GM23338 (cell line): ENCODE measurements around the gene ST6GALNAC4. TPM values are rescaled to one million over a fixed set of nuclear protein-coding genes. Genes with fewer than 3 reads are reported as not detected.

Experiments used
- ATAC-seq: fragments of 200-7000 bp; cut with Tn5 transposase; 3 replicates; pipeline ENCODE4 v1.9.1; 2020
- DNase-seq: peaks from one replicate; pipeline ENCODE4 v3.0.0-alpha.2; 2015; ENCODE audit warnings: low spot score
- H2AFZ ChIP-seq: fragments of 200-600 bp; sonication (generic); 2 replicates; pipeline ENCODE4 v1.8.0; 2016; ENCODE audit warnings: antibody characterized with exemption, mild to moderate bottlenecking, moderate library complexity
- H3F3A ChIP-seq: fragments of 200-600 bp; sonication (generic); replicated peaks from 2 replicates; pipeline ENCODE4 v1.8.0; 2017; ENCODE audit warnings: antibody characterized with exemption, mixed run types, low read depth
- H3K27ac ChIP-seq: fragments of 200-600 bp; sonication (generic); 2 replicates; pipeline ENCODE4 v1.6.1; 2016; ENCODE audit warnings: low read depth
- H3K27me3 ChIP-seq: fragments of 200-600 bp; sonication (generic); 2 replicates; pipeline ENCODE4 v1.8.0; 2016; ENCODE audit warnings: mild to moderate bottlenecking, mixed run types, moderate library complexity; ENCODE audit not compliant: insufficient read depth
- H3K36me3 ChIP-seq: fragments of 200-600 bp; sonication (generic); 2 replicates; pipeline ENCODE4 v1.8.0; 2016; ENCODE audit warnings: mild to moderate bottlenecking; ENCODE audit not compliant: insufficient read depth
- H3K4me1 ChIP-seq: fragments of 200-600 bp; sonication (generic); 2 replicates; pipeline ENCODE4 v1.8.0; 2016; ENCODE audit warnings: mild to moderate bottlenecking, moderate library complexity; ENCODE audit not compliant: insufficient read depth
- H3K4me2 ChIP-seq: fragments of 200-600 bp; sonication (generic); 2 replicates; pipeline ENCODE4 v1.7.1; 2017; ENCODE audit warnings: mixed run types
- H3K4me3 ChIP-seq: fragments of 200-600 bp; sonication (generic); 2 replicates; pipeline ENCODE4 v1.6.1; 2016; ENCODE audit warnings: mixed run types
- H3K79me2 ChIP-seq: fragments of 200-600 bp; sonication (generic); replicated peaks from 2 replicates; pipeline ENCODE4 v1.8.0; 2017; ENCODE audit warnings: mild to moderate bottlenecking; ENCODE audit not compliant: insufficient read depth
- H3K9me2 ChIP-seq: fragments of 200-600 bp; sonication (generic); 2 replicates; pipeline ENCODE4 v1.8.0; 2017; ENCODE audit not compliant: insufficient read depth
- H4K20me1 ChIP-seq: fragments of 200-600 bp; sonication (generic); replicated peaks from 2 replicates; pipeline ENCODE4 v1.8.0; 2017; ENCODE audit warnings: mild to moderate bottlenecking; ENCODE audit not compliant: insufficient read depth
- H3K27ac Mint-ChIP-seq: 2 replicates; pipeline ENCODE4 v1.8.0; 2020; ENCODE audit warnings: inconsistent platforms, mild to moderate bottlenecking, moderate library complexity, mixed read lengths
- H3K27me3 Mint-ChIP-seq: 3 replicates; pipeline ENCODE4 v1.8.0; 2022; ENCODE audit warnings: low read depth, mild to moderate bottlenecking, moderate library complexity, mixed read lengths, inconsistent platforms; ENCODE audit not compliant: insufficient read depth, poor library complexity
- H3K36me3 Mint-ChIP-seq: 3 replicates; pipeline ENCODE4 v1.8.0; 2021; ENCODE audit warnings: low read depth, mild to moderate bottlenecking, inconsistent platforms, moderate library complexity, mixed read lengths
- H3K4me1 Mint-ChIP-seq: 3 replicates; pipeline ENCODE4 v1.8.0; 2020; ENCODE audit warnings: mild to moderate bottlenecking, inconsistent platforms, mixed read lengths
- H3K4me3 Mint-ChIP-seq: 3 replicates; pipeline ENCODE4 v1.8.0; 2021; ENCODE audit warnings: moderate library complexity, mild to moderate bottlenecking, inconsistent platforms, mixed read lengths
- H3K9me3 Mint-ChIP-seq: 3 replicates; pipeline ENCODE4 v1.8.0; 2020; ENCODE audit warnings: moderate library complexity, mild to moderate bottlenecking, inconsistent platforms, mixed read lengths
- CREB1 ChIP-seq: fragments of 250-450 bp; sonication (Bioruptor Pico); IDR thresholded peaks from 2 replicates; pipeline ENCODE4 v1.5.0; 2020; ENCODE audit warnings: low read depth, mild to moderate bottlenecking, moderate library complexity
- CTCF ChIP-seq, 2 experiments: fragments of 200-600 bp in 1 of 2; sonication (generic) in 1 of 2; conservative IDR thresholded peaks; 2 replicates each; pipeline versions ENCODE4 v1.5.1 to v1.6.1; 2016 to 2017; ENCODE audit warnings: antibody characterized with exemption in 2 of 2, low read depth in 2 of 2, mild to moderate bottlenecking in 2 of 2, moderate library complexity in 1 of 2
- EZH2 ChIP-seq: fragments of 200-600 bp; sonication (generic); IDR thresholded peaks from one replicate; pipeline ENCODE4 v1.8.0; 2017; ENCODE audit warnings: antibody characterized with exemption, mild to moderate bottlenecking, low read depth; ENCODE audit not compliant: unreplicated experiment
- EZH2phosphoT487 ChIP-seq: fragments of 200-600 bp; sonication (generic); IDR thresholded peaks from one replicate; pipeline ENCODE4 v1.8.1; 2018; ENCODE audit warnings: antibody characterized with exemption; ENCODE audit not compliant: unreplicated experiment
- JUNB ChIP-seq: IDR thresholded peaks from one replicate; pipeline ENCODE4 v1.6.1; 2016; ENCODE audit warnings: antibody characterized with exemption; ENCODE audit not compliant: unreplicated experiment
- NANOG ChIP-seq: IDR thresholded peaks from 2 replicates; pipeline ENCODE4 v1.6.1; 2016; ENCODE audit warnings: antibody characterized with exemption, borderline replicate concordance
- POLR2AphosphoS5 ChIP-seq: IDR thresholded peaks from 2 replicates; pipeline ENCODE4 v1.6.1; 2016; ENCODE audit warnings: antibody characterized with exemption, low read depth
- REST ChIP-seq: IDR thresholded peaks from one replicate; pipeline ENCODE4 v1.6.1; 2018; ENCODE audit warnings: antibody characterized with exemption; ENCODE audit not compliant: unreplicated experiment
- STAT1 ChIP-seq: IDR thresholded peaks from one replicate; pipeline ENCODE4 v1.6.1; 2016; ENCODE audit warnings: antibody characterized with exemption; ENCODE audit not compliant: unreplicated experiment
- ZNF462 ChIP-seq: fragments of 250-450 bp; sonication (Bioruptor Pico); IDR thresholded peaks from 2 replicates; pipeline ENCODE4 v1.5.0; 2020; ENCODE audit warnings: mild to moderate bottlenecking, moderate library complexity
- polyA plus RNA-seq: library from polyadenylated mRNA; unstranded; fragments of >200 nt; fragmentation: Nextera tagmentation; extraction: Ambion mirVana; gene quantifications from 2 replicates; pipeline ENCODE4 v1.2.1, GENCODE V29; 2016
- total RNA-seq: library from RNA; depleted of rRNA; stranded (reverse); fragments of >200 nt; shearing (Covaris generic); gene quantifications from 2 replicates; pipeline ENCODE4 v1.2.3, GENCODE V29; 2014

The ST6GALNAC4 gene
- total and polyA plus RNA-seq, 2 experiments from 2014 or later, result 8.1 to 35.3 TPM

GRCh38 chr9:127884427-127884911, 32.4 kb downstream of the ST6GALNAC4 start:
- Histone ChIP-seq H3K4me1 (no peaks in the 10 kb centered on the region), H4K20me1 (no peaks in the 10 kb centered on the region; the same call in 1 of the 2 replicates), H3F3A (0 out of 2 replicates have a peak, but pooled peaks cover 6% of the 10 kb centered on the region), H3K79me2 (no peaks in the 10 kb centered on the region), H3K27me3 (no peaks in the 10 kb centered on the region), H3K4me2 (no peak overlapping the region), H3K27ac (no peak overlapping the region), H3K4me3 (no peak overlapping the region), H3K9me2 (no peaks in the 10 kb centered on the region), H3K36me3 (peaks cover under 1% of the 10 kb centered on the region), H2AFZ (no peak overlapping the region)
- no peak for TF ChIP-seq STAT1
- no peak for TF ChIP-seq CREB1
- no peak for TF ChIP-seq REST
- TF ChIP-seq POLR2AphosphoS5, result no peak
- TF ChIP-seq EZH2phosphoT487, result no peak
- TF ChIP-seq CTCF (conservative IDR thresholded peaks at IDR 0.05; ENCODE audit: low read depth in 2 of 2), result no peak
- no peak for TF ChIP-seq JUNB
- no peak for TF ChIP-seq NANOG
- TF ChIP-seq EZH2, result no peak
- TF ChIP-seq ZNF462 (CRISPR knock-in tag), result no peak
- Mint-ChIP-seq H3K27me3 (peaks cover 22% of the 10 kb centered on the region), H3K36me3 (peaks cover 16% of the 10 kb centered on the region), H3K4me1 (peaks cover 21% of the 10 kb centered on the region), H3K9me3 (no peaks in the 10 kb centered on the region), H3K27ac (no peak overlapping the region), H3K4me3 (no peak overlapping the region)
- ATAC-seq, result no peak
- DNase-seq, result no peak
